Ovary (tissue), 3 donors: ENCODE results near the gene NEDD9.

Source experiments
- CTCF ChIP-seq, 3 donors: fragments of 450-650 bp in 2 of 3; fragments of 200-600 bp in 1 of 3; IDR thresholded peaks; one replicate each; pipeline versions ENCODE4 v1.5.1 to v1.8.0; 2016 to 2022; ENCODE audit warnings: antibody characterized with exemption in 3 of 3, mild to moderate bottlenecking in 1 of 3
- EP300 ChIP-seq: sonication (generic); formaldehyde crosslinking; IDR thresholded peaks from one replicate; pipeline ENCODE4 v1.6.1; 2017; ENCODE audit warnings: antibody characterized with exemption
- POLR2A ChIP-seq: fragments of 450-650 bp; IDR thresholded peaks from one replicate; pipeline ENCODE4 v1.6.1; 2017; ENCODE audit warnings: antibody characterized with exemption, mild to moderate bottlenecking, moderate library complexity
- donor health status: DM: no; HTN: no; CAD: no.

GRCh38 chr6:11250108-11250507 is 17.6 kb upstream of the NEDD9 start:
- TF ChIP-seq POLR2A, result no peak
- no peak for TF ChIP-seq CTCF (IDR thresholded peaks at IDR 0.05)
- no peak for TF ChIP-seq EP300
